ENCODE measurements around the gene TMEM108.

The TMEM108 gene

DNA sequence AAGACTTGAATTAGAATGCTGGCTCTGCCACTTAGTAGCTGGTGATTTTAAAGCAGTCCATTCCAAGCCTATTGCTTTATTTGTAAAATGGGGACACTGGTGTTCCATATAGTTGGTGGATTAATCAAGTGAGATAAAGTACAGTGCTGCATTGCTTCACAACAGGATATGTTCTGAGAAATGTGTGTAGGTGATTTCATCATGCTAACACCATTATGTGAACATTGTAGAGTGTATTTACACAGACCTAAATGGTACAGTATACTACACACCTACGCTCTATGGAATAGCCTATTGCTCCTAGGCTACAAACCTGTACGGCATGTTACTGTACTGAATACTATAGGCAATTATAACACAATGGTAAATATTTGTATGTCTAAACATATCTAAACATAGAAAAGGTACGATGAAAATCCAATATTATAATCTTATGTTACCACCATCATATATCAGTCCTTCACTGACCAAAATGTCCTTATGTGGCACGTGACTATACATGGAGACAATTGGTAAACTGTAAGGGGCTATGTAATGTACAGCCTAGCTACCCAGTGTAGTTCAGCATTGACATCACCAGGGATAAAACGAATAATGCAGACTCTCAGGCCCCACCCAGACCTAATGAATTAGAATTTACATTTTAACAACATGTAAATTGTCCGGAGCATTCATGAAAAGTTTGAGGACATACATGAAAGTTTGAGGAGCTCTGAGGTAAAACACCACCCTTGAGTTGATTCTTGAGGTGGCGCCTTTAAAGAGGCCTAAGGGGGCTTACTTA is 240.3 kb downstream of the TMEM108 start:
- no peak for DNase-seq (ENCODE audit: low spot score)

- DNase-seq (ENCODE audit: low spot score), result no peak
These were observed 242.4 kb downstream of the TMEM108 start for GRCh38 chr3:133280586-133280985.

GRCh38 chr3:133282236-133282635 is 244.0 kb downstream of the TMEM108 start:
- DNase-seq (ENCODE audit: low spot score), result no peak

GRCh38 chr3:133283958-133284807 is 246.0 kb downstream of the TMEM108 start:
- DNase-seq (ENCODE audit: low spot score), result no peak

GRCh38 chr3:133289322-133289721 is 251.1 kb downstream of the TMEM108 start:
- no peak for DNase-seq (ENCODE audit: low spot score)

DNA sequence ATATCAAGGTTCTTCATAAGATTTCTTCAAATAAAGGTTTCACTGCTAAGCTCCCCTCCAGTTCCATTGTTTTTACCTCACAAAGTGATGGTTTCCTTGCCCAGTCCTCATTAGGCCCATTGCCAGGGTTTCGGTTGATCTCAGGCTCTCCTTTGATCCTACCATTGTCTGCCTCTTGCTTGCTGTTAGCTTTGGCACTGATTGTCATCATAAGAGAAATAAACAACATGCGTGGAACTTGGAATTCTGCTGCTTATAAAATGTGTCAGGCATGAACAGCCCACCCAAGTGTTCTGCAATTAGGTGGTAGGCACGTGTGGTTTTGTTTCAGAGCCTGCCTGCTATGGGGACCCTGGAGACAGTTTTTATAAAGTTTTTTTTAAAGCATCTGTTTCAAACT is 254.1 kb downstream of the TMEM108 start:
- DNase-seq (ENCODE audit: low spot score), result no peak

- no peak for DNase-seq (ENCODE audit: low spot score)
These were observed 255.4 kb downstream of the TMEM108 start for GRCh38 chr3:133293397-133294110.

GRCh38 chr3:133294253-133294652 is 256.1 kb downstream of the TMEM108 start:
- no peak for DNase-seq (ENCODE audit: low spot score)

GRCh38 chr3:133295199-133295901 is 257.2 kb downstream of the TMEM108 start:
- DNase-seq (ENCODE audit: low spot score), result peak; percentile 56

GRCh38 chr3:133295944-133296917 is 258.0 kb downstream of the TMEM108 start:
- DNase-seq (ENCODE audit: low spot score), result no peak

DNA sequence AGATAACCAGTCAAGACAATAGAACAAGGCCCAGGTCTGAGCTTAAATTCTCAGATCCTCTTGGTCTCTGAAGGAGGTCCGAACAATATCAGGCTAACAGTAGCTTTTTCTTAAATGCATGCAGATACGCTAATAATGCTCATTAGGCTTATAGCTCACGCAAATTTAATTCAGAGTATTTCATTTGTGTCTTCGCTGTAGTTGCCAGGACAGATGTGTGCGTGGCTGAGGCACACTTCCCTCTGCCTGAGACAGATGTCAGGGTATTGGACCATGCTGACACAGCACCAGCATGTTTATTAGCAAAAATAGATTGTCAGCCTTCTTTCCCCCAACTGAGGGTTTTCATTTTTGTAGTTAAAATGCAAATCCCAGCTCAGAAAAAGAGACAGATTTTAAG is 258.8 kb downstream of the TMEM108 start:
- DNase-seq (ENCODE audit: low spot score), result no peak

DNA sequence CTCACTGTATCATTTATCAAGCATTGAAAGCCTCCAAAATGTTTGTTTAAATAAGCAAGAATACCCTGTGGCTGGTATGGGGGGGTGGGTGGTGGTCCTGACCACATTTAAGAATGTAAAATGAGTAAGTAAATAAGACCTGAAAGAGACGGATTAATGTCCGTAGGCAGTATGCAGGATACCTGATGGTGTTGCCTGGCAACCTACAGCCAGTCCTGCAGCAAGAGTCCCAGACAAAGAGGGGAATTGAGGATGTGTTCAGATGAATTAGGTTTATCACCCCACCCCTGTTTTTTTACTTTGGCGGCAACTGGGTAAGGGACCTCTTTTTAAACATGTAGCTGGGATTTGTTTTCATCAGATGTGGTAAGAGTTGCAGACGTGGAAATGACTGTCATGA is 261.9 kb downstream of the TMEM108 start:
- DNase-seq (ENCODE audit: low spot score), result no peak

DNA sequence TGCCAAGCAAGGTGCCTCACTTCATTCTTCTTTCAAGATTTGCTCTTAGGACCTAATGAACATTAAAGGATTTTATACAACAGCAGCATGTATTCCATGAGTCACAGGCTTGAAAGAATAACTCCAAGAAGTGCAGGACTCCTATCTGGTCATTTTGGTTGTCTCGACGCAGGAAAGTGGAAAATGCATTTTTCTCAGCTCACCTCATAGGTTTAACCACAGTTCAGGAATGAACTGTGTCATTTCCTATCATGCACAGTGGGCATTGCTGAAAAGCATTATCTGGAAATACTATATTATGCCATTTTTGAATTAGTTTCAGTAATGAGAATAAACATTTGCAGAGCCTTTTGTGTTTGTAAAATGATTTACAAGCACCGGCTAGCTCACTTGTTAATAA is 263.0 kb downstream of the TMEM108 start:
- DNase-seq (ENCODE audit: low spot score), result no peak

DNA sequence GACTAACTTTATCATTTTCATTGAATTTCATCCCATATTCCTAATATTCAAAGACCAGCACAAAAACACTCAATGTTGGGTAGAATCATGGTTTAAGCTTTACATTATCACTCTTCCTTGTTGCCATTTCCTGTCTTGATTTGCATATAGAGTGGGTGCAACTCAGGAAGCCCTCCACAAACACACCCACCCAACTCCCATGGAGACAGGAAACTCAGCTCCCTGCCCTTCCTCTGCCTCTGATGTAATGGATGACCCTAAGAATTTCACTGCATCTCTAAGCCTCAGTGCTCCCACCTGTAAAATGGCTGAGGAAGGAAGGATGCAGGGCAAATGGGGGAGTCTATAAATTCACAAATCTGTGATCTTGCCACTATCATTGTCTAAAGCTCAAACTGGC is 263.5 kb downstream of the TMEM108 start:
- no peak for DNase-seq (ENCODE audit: low spot score)

GRCh38 chr3:133303430-133303829 is 265.2 kb downstream of the TMEM108 start:
- no peak for DNase-seq (ENCODE audit: low spot score)

- no peak for DNase-seq (ENCODE audit: low spot score)
These were observed 279.7 kb downstream of the TMEM108 start for GRCh38 chr3:133317866-133318265.

DNA sequence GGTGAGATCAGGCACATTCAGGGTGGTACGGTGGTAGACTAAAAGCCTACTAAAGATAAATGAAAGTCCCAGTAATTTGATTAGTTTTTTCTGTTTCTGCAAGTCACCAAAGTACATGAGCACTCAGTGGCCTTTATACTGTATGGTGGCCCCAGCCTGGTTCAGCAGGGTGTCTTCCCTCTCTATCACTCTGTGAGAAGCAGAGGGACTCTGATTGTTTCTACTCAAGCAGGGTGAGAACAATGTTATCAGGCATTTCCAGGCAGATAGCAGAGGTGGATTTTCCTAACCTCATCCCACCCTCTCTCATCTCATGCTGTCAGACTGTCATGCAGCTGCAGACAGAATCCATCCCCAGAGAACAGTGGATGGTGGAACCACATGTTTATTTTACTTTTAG is 290.2 kb downstream of the TMEM108 start:
- no peak for DNase-seq (ENCODE audit: low spot score)

GRCh38 chr3:133329626-133330025 is 291.4 kb downstream of the TMEM108 start:
- no peak for DNase-seq (ENCODE audit: low spot score)

DNA sequence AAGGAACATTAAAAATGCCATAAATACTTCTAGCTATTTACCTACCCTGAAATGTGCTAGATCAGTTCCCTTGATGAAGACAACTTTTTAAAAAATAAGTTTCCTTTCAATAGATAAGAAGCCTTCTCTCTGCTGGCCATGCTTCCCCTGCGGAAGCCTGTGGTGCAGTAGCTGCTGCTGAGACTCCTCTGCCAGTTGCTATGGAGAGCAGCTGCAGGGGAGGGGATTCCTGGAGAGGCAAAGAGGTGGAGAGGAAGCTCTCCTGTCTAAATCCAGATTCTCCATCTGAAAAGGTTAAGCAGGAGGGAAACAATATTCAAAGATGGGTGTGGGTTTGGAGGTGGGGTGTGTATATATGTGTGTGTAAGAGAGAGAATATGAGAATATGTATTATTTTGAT is 291.9 kb downstream of the TMEM108 start:
- no peak for DNase-seq (ENCODE audit: low spot score)

DNA sequence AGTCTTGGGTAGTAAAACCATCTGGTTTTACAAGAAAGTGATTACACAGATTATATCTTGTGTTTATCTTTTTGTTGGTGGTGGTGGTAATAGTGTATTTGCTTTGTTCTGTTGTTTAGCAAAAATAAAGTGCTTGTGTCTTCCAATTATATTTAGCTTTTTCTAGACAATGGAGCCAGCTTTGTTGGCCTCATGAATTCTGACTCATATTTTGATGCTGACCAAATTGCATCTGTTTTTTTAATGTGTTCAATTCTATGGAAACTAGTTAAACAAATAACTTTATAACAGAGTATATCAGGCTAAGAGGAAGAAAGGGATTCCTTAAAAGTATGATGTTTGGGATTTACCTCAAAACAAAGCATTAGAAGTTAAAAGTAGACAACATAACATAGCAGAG is 292.3 kb downstream of the TMEM108 start:
- no peak for DNase-seq (ENCODE audit: low spot score)

DNA sequence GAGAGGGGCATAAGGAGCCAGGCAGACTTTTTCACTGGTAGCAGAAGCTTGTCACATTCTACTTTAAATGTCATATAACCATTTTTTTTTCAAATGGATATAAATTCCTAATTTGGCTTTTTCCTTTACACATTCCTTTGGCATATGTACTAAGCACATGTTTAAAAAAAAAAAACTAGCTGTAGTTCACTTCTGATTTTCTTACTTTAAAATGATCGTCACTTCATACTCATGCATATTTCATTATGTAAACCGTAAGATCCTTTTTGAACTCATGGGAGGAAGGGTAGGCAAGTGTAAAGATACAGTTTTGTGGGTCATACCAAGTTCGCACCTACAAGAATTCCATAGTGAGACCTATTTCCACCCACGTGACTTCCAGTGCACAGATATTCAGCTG is 316.5 kb downstream of the TMEM108 start:
- DNase-seq (ENCODE audit: low spot score), result no peak
